Measurements from ENCODE around the gene CD247.

DNA sequence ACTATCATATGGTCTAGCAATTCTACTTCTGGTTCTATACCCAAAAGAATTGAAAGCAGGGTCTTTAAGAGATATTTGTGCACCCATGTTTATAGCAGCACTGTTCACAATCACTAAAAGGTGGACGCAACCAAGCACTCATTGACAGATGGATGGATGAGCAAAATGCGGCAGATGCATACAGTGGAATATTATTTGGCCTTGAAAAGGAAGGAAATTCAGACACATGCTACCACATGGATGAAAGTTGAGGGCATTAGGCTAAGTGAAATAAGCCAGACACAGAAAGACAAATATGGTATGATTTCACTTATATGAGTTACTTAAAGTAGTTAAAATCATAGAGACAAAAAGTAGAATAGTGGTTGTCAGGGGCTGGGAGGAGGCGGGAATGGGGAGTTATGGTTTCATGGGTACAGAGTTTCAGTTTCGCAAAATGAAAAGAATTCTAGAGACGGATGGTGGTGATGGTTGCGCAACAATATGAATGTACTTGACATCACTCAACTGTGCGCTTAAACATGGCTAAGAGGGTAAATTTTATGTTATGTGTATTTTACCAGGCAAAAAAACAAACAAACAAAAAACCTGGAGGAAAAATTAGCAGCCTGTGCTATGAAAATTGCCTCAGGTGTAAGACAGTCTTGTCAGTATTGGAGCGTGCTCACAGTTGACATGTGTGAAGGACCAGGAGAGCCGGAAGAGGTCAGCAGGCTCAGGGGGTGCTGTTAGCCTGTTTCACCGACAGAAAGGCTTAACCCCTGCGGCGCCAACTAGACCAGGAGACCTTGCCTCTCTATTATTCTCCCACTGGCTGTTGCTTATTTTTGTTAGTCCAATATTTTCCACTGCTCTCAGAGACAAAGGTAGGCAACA is 26.5 kb downstream of the CD247 start:
- TF ChIP-seq, protein P1, sequence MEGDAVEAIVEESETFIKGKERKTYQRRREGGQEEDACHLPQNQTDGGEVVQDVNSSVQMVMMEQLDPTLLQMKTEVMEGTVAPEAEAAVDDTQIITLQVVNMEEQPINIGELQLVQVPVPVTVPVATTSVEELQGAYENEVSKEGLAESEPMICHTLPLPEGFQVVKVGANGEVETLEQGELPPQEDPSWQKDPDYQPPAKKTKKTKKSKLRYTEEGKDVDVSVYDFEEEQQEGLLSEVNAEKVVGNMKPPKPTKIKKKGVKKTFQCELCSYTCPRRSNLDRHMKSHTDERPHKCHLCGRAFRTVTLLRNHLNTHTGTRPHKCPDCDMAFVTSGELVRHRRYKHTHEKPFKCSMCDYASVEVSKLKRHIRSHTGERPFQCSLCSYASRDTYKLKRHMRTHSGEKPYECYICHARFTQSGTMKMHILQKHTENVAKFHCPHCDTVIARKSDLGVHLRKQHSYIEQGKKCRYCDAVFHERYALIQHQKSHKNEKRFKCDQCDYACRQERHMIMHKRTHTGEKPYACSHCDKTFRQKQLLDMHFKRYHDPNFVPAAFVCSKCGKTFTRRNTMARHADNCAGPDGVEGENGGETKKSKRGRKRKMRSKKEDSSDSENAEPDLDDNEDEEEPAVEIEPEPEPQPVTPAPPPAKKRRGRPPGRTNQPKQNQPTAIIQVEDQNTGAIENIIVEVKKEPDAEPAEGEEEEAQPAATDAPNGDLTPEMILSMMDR (IDR thresholded peaks at IDR 0.05; ENCODE audit: low read length) = no peak
- no peak for TF ChIP-seq EZH2phosphoT487 (IDR thresholded peaks at IDR 0.05; ENCODE audit: low read length)
- TF ChIP-seq EZH2 (optimal IDR thresholded peaks at IDR 0.05; ENCODE audit: low read depth, low read length) = no peak
